ENCODE data around the gene LUZP1.

DNA sequence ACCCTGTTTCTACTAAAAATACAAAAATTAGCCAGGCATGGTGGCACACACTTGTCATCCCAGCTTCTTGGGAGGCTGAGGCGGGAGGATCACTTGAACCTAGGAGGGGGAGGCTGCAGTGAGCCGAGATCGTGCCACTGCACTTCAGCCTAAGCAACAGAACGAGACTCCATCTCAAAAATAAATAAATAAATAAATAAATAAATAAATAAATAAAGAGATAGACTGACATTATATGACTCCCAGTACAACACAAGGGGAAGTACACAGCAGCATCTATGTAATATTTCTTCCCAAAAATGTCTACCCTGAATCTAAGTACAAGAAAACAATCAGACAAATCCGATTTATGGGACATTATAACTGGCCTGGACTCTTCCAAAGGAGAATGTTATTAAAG lies 35.1 kb downstream of the LUZP1 start:
- TF ChIP-seq, protein P1, sequence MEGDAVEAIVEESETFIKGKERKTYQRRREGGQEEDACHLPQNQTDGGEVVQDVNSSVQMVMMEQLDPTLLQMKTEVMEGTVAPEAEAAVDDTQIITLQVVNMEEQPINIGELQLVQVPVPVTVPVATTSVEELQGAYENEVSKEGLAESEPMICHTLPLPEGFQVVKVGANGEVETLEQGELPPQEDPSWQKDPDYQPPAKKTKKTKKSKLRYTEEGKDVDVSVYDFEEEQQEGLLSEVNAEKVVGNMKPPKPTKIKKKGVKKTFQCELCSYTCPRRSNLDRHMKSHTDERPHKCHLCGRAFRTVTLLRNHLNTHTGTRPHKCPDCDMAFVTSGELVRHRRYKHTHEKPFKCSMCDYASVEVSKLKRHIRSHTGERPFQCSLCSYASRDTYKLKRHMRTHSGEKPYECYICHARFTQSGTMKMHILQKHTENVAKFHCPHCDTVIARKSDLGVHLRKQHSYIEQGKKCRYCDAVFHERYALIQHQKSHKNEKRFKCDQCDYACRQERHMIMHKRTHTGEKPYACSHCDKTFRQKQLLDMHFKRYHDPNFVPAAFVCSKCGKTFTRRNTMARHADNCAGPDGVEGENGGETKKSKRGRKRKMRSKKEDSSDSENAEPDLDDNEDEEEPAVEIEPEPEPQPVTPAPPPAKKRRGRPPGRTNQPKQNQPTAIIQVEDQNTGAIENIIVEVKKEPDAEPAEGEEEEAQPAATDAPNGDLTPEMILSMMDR (IDR thresholded peaks at IDR 0.05): no peak
- TF ChIP-seq POLR2A (IDR thresholded peaks at IDR 0.05) (no peak), EP300 (IDR thresholded peaks at IDR 0.05) (no peak)

Data from gastroesophageal sphincter (tissue), 3 donors.